Hippocampal formation (tissue), 2 donors: Measurements from ENCODE around the gene PLD3.

Source experiments
- DNase-seq, 2 donors: peaks; one replicate each; lab custom pipeline; 2025; lab: John Stamatoyannopoulos, UW

Gene PLD3

DNA sequence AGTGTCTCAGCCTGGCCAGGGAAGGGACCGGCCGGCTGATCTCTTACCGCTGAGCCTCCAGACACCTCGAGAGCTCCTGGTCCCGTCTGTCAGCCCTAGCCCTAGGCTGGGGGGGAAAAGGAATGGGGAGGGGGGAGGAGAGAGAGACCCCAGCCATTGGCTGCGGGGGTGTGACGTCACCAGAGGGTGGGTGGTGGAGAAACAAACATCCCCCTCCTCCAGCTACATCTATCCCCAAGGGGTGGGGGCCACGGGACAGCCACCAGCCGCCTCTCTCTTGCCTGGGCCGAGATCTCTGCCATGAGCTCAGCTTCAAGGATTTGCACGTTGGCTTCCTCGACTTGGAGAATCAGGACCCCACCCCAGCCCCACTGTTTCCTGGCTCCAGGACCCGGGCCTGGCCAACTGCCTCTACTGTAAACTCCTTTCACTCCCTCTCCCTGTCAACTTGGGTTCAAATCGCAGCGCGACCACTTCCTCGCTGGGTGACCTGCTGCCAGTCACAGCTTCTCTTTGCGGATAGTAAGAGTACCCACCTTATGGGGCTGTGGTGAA, 64.9 kb downstream of the PLD3 start, which contains the start of gene PRX:
TSS of gene PRX (minus strand) at position 88 of the 555 bp plus-strand sequence. CDS start 5,446 bp downstream, outside the sequence.
- no peak for DNase-seq

DNA sequence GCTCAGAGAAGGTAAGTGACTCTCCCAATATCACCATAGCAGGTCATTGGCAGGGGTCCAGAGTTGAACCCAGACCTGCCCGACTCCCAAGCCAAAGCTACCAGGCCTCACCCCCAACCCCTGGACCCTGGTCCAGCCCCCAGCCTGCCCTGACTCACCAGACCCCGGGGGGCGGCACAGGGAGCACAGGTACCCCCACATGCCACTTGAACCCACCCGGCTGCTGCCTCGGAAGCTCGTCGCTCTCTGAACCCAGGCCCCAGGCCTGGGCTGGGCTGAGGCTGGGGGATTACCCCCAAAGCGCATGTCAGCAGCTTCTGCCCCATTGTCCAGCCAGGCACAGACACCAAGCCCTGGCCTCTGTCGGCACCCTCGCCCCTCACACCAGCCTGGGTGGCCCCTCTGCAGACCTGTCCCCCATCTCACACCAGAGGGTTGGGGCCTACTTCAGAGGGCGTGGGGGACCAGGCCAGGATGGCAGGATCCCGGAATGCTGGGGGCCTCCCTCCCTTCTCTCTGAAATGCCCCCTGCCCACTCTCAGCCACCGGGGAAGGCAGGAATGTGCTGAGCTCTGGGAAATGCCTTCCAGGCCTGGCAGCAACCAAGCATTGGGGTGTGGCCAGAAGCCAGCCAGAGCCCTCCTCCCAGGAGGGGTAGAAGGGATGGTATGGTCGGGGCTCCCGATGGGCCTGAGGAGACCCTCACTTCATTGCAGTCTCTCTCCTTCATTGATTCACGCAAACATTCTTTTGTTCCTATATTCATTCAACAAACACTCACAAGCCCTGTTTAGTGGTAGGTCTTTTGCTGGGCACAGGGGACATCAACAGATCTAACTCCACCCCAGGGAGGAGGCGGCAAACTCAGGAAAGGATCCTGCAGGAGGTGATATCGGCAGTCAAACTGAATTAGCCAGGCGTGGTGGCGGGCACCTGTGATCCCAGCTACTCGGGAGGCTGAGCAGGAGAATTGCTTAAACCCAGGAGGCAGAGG, 66.3 kb downstream of the PLD3 start:
- DNase-seq = no peak

- DNase-seq = no peak
Measured at GRCh38 chr19:40415768-40416167, 67.3 kb downstream of the PLD3 start.

GRCh38 chr19:40416918-40417642, 68.6 kb downstream of the PLD3 start:
- no peak for DNase-seq

GRCh38 chr19:40417643-40417981, 69.1 kb downstream of the PLD3 start:
- no peak for DNase-seq

- no peak for DNase-seq
Measured at GRCh38 chr19:40418040-40418439, 69.5 kb downstream of the PLD3 start.

DNA sequence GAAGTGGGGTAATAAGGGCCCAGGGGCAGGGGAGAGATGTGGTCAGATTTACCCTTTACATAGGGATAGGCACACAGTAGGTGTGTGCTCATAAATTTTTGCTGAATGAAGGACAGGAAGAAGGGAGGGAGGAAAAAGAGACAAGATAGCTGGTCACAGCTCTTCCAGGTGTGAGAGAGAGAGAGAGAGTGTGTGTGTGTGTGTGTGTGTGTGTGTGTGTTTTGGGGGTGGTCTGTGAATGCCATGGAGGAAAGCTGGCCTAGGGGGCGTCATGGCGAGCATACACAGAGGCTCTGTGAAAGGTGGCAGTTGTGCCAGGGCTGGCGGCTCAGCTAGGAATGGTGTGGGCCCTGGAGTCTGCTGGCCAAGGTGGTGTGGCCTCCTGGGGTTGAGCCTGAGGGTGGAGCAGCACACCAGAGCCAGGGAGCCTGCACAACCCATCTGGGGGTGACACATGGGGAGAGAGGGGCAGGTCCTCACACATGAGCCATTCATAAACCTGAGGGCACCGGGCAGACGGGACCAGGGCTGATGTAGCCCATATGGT, 70.6 kb downstream of the PLD3 start:
- DNase-seq = no peak

DNA sequence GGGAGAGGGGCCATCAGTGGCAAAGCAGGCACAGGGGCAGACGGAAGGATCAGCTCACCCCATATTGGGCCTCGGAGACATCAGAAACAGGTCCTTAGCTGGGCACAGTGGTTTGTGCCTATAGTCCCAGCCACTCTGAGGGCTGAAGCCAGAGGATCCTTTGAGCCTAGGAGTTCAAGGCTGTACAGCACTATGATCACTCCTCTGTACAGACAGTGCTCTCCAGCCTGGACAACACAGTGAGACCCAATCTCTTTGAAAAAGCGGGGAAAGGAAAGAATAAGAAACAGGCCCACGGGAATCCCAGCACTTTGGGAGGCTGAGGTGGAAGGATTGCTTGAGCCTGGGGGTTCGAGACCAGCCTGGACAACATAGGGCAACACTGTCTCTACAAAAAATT, 71.3 kb downstream of the PLD3 start:
- DNase-seq = no peak

- DNase-seq = no peak
Measured at GRCh38 chr19:40420451-40420765, 71.9 kb downstream of the PLD3 start.

- peak; percentile 87 to 89 for DNase-seq
Measured at GRCh38 chr19:40420766-40421765, 72.6 kb downstream of the PLD3 start.

DNA sequence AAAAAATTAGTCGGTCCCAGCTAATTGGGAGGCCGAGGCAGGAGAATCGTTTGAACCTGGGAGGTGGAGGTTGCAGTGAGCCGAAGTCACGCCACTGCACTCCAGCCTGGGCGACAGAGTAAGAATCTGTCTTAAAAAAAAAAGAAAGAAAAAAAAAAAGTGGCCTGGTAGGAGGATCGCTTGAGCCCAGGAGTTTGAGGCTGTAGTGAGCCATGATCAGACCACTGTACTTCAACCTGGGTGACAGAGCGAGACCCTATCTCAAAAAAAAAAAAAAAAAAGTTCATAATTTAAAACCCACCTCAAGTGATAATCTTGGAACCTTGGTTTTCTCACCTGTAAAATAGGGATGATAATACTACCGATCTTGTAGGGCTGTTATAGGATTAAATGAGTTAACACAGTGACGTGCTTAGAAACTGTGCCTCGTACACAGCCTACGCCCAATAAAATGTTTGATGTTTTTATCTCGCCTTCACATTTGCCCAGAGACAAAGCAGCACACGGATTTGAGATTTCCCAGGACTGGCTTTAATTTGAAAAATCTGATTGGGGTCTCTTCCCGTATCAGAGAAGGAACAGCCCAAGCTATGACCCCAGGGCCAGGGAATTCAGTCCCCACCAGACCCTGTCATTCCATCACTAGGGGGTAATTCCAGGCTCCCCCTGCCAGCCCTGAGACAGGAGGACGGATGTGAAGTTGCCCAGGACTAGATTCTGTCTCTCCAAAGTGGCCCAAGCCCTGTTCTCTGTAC, 73.7 kb downstream of the PLD3 start:
- DNase-seq = no peak

DNA sequence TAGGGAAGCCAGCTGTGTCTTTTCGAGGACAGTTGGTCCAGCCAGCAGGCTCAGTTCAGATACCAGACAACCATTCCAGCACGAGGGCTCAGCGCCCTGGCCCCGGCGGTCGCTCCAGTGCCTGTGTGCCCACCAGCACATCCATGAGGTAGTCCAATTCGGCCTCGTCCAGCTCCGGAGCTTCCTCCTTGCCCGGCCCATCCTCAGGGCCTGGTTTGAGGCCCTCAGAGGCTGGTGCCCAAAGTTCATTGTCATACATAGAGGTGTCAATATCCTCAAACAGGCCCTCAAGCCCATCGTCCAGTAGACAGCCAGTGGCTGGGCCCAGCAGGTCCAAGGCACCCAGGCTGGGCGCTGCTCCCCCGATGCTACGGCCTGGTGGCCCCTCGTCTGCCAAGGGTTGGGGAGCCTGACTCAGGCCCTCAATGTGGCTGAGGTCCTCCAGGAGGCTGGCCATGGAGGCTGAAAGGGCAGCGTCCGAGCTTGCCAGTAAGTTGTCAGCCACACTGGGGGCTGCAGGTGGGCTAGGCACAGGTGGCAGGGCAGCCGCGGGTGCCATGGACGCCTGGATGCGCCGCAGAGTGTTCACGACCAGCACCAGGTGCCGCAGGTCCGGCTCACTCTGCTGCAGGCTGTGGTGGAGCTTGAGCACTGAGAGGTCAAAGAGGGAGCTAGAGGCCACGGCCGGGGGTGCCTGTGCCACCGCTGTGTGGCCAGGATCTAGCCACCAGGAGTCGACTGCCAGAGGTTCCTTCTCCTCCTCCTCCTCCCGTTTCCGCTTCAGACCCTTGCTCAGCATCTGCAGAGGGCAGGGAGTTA, 74.5 kb downstream of the PLD3 start:
- no peak for DNase-seq

- DNase-seq = no peak
Measured at GRCh38 chr19:40423938-40424337, 75.4 kb downstream of the PLD3 start.

DNA sequence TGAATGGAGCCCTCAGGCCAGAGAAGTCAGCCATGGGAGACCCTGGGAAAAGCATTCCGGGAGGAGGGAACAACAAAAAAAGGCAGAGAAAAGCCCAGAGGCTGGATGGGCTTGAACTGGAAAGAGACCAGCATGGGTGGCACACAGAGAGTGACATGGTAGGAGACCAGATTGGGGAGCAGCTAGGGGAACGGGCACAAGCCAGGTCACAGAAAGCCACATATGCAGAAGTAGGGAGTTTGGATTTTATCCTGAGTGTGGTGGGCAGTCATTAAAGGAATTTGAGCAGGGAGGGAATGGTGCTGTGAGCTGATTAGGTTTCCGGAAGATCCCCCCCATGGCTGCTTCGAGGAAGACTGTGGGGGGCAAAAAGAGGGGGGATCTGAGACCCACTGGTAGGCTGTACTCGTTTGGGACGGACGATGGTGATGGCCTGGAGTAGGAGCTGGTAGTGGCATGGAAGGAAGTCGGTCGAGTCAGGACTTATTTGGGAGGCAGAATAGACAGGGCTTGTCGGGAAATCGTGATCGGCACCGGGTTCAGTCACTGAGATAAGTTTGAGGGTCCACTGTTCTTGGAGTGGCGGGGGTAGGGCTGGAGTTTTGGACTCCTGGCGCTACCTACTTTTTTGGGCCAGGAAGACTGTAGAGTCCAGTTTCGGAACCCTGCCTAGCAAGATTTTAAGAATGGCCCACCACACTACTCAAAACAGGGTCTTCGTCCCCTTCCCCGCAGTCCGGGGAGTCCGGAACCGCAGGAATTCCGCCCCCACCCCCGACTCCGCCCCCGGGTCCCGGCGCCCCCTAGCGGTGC, 76.3 kb downstream of the PLD3 start:
- no peak for DNase-seq

GRCh38 chr19:40425450-40426287, 77.2 kb downstream of the PLD3 start, which contains the start of gene SERTAD1:
Gene SERTAD1, minus strand, starts transcription at chr19:40425992. Its CDS starts 2,446 bp downstream, at chr19:40423546.
- DNase-seq = peak; percentile 99 to 100
